HG02973 (cell line): ENCODE results near the gene MCCC2.
"Not testable (repeated sequence)": the region's sequence is repeated elsewhere in the genome, so short reads cannot be mapped to it uniquely, and the experiment has no call there.

Experiments
- ATAC-seq: cut with Tn5 transposase; IDR thresholded peaks from one replicate; pipeline ENCODE4 v1.9.1; 2021; ENCODE audit warnings: moderate library complexity; ENCODE audit not compliant: unreplicated experiment

MCCC2 gene

DNA sequence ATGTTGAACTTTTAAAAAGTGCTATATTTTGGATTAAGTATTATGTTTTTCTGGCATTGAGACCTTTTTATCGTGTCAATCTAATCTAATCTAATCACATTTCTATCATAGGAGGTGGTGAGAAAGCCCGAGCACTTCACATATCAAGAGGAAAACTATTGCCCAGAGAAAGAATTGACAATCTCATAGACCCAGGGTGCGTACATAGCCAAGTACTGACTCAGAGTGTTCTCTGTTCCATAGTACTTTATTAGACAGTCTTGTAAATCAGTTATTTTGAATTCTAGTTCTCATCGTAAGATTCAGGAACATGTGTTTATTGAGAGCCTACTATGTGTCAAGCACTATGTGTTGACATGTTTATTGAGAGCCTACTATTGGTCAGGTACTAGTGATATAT, 9.0 kb downstream of the MCCC2 start:
- no peak for ATAC-seq

DNA sequence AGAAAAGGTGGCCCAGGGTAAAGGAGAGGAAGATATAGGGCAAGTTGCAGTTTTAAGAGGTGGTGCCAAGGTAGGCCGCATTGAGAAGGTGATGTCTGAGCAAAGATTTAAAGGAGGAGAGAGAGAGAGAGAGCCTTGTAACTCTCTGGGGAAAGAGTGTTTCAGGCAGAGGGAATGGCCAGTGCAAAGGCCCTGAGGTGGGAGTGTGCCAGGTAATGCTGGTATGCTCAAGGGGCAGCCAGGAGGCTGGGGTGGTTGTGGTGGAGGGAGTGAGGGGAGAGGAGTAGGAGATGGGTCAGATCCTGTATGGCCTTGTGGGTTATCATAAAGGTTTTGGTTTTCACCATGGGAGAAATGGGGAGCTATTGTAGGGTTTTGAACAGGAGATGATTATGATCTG, 9.9 kb downstream of the MCCC2 start:
- no peak for ATAC-seq

DNA sequence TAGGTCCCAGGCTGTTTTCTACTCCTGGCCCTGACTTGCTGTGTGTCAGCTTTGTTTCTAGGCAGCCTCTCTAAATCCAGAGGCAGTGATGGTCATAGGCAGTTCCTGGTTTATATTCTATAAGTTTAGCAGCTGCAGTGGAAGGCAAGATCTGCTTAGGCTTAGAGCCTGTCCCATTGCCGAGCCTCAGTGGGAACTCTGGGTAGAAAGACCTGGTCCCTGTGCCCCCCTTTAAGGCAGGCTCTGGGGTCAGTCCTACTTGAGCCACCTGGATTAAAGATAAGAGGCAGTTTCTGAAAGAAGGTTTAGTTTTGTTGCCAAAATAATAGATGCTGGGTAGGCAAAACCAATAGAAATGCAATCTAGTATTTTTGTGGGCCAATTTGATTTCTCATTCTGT, 13.6 kb downstream of the MCCC2 start:
- no peak for ATAC-seq

DNA sequence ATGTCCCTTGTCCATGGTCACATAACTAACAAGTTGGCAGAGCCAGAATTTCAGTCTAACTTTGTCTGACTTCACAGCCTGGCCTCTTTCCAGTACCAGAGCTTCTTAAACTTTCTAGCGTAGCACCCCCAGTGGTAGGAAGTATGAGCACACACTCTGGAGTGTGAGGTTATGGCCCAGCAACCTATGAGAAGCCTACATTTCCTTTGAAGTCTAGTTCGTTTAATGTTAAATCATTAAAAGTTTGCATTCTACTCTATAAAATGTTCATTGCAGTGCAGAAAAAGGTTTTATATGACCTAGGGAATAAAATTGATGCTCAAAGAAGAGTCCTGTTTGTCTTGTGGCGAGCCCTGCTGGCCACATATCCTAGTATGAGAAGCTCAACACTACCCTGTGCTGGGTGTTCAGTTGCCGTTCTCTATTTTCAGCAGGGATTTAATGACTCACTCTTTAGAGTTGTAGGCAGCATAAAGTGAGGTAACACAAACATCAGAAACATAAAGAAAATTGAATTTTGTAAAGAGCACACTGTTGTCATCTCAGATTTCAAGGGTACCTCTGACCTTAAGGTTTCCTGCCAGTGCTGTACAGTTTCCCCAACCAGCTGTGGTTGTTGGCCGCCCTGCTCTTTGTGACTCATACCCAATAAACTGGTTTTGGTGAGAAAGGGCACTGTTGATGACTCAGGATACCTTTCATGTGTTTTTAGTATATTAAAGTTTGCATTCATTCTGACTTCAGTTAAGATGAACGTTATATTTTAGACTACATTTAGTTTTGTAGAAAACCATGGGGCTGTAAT, 14.3 kb downstream of the MCCC2 start:
- peak; percentile 91 for ATAC-seq

DNA sequence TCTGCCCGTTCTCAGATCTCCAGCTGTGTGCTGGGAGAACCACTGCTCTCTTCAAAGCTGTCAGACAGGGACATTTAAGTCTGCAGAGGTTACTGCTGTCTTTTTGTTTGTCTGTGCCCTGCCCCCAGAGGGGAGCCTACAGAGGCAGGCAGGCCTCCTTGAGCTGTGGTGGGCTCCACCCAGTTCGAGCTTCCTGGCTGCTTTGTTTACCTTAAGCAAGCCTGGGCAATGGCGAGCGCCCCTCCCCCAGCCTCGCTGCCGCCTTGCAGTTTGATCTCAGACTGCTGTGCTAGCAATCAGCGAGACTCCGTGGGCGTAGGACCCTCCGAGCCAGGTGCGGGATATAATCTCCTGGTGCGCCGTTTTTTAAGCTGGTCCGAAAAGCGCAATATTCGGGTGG, 22.8 kb downstream of the MCCC2 start:
- ATAC-seq: not testable (repeated sequence)

DNA sequence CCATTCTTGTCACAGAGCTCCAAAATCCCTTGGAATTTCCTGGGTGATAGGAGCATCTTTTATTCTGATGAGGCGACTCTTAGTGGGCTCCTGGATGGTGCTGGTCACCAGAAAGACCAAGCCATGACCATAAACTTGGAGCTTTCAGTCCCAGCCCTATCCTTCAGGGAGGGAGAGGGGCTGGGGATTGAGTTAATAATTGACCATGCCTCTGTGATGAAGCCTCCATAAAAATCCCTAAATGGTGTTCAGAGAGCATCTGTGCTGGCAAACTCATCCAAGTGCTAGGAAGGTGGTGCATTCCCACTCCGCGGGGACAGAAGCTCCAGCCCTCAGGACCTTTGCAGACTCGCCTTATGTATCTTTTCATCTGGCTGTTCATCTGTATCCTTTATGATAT, 28.7 kb downstream of the MCCC2 start:
- ATAC-seq: no peak

DNA sequence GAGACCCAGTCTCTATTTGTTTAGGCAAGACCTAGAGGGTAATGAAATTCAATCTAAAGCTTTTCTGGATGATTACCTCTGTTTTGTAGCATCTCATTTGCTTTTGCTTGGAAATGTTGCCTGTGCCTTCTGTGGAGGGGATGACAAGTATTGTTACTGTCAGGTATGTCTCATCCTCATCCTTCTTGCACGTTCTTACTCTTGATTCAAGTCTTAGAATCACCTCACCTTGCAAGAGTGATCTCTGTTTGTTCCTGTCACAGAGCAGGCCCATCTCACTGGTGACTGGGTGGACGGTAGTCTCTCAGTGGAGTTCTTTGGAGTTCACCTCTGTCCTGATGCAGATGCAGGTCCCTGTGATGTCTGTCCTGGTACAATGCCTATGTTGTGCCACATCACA, 33.5 kb downstream of the MCCC2 start:
- ATAC-seq: no peak

DNA sequence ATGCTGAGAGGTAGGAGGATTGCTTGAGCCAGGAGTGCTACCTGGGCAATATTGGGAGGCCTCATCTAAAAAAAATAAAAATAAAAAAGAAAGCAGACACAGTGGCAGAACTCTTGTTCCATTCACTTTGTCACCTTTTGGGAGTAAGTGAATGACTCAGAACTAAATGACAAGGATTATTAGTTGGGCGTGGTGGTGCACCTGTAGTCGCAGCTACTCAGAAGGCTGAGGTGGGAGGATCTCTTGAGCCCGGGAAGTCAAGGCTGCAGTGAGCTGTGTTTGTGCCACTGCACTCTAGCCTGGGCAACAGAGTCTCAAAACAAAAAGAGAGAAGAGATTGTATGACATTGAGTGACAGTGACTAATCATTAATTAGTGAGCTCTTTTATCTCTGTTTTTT, 34.1 kb downstream of the MCCC2 start:
- ATAC-seq: no peak

DNA sequence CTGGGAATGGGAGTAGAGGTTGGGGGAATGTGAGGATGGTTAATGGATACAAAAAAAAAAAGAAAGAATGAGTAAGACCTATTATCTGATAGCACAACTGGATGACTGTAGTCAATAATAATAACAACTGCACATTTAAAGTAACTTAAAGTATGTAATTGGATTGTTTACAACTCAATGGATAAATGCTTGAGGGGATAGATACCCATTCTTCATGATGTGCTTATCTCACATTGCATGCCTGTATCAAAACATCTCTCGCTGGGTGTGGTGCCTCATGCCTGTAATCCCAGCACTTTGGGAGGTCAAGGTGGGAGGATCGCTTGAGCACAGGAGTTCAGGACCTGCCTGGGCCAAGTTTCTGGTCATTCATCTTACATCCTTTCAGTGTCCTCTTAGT, 34.6 kb downstream of the MCCC2 start:
- no peak for ATAC-seq

DNA sequence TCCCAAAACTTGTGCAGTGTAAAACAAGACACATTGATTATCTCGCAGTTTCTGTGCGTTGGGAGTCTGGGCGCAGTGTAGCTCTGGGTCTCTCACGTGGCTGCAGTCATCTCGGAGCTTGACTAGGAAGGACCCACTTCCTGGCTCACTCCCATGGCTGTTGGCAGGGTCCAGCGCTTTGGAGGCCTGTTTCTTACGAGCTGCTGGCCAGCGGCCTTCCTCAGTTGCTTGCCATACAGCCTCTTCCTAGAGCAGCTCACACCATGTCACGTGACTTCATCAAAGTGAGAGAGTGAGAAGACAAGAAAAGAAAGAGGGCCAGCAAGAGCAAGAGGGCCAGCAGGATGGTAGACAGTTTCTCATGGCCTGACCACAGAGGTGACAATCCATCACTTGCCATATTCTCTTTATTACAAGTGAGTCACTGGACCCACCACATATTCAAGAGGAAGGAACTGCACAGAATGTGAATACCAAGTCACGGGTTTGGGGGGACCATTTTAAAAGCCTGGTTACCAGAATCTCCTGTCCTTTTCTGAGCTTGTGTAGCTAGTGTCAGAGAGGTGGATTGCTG, 36.2 kb downstream of the MCCC2 start:
- ATAC-seq: no peak

DNA sequence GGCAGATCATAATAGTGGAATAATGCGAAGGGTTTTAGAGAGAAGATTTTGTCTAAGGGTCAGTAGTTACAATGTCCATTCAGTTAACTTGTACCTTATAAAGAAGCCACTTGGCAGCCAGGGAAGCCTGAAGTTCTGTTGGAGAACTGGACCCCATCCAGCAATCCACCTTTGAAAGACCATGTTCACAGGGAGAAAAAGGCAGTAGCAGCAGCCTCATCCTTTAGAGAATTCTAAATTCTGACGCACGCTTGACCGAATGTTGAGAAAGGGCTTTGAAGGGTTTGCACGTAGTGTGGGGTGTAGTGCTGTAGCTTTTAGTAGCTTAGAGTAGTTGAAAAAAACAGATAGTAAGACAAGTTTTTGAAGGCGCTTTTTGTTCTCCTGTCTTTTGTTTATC, 42.8 kb downstream of the MCCC2 start:
- no peak for ATAC-seq

DNA sequence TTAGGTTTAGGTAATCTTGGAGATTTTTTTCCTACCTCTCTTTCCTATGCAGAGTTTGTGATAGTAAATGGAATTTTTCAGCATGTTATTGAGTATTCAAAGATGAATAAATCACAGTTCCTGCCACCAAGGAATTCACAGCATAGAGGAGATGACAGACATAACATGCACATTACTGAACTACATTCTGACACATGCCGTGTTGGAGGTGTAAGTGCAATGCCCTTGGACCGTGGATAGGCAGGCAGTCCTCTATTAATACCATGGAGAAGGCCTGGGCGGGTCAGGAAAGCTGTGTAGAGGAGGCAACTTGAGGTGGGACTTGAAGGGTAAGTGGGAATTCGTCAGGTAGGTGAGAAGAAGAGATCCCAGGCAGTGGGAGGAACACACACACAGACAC, 43.9 kb downstream of the MCCC2 start:
- ATAC-seq: no peak

DNA sequence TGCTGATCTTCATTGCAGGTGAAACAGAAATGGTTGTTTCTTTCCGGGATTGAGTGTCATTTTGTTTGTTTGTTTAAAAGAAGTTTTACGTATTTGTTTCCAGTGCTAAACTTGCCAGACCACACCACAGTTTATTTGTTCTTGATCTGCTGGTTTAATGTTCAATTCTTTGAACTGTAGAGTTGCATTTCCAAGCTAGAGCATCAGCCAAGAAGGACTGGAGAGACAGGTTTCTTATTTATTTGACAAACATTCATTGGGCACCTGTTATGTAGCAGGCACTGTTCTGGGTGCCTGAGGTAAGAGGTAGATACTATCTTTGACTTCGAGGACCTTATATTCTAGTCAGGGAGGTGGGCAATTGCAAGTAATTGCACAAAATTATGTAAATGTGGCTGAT, 45.0 kb downstream of the MCCC2 start:
- no peak for ATAC-seq

DNA sequence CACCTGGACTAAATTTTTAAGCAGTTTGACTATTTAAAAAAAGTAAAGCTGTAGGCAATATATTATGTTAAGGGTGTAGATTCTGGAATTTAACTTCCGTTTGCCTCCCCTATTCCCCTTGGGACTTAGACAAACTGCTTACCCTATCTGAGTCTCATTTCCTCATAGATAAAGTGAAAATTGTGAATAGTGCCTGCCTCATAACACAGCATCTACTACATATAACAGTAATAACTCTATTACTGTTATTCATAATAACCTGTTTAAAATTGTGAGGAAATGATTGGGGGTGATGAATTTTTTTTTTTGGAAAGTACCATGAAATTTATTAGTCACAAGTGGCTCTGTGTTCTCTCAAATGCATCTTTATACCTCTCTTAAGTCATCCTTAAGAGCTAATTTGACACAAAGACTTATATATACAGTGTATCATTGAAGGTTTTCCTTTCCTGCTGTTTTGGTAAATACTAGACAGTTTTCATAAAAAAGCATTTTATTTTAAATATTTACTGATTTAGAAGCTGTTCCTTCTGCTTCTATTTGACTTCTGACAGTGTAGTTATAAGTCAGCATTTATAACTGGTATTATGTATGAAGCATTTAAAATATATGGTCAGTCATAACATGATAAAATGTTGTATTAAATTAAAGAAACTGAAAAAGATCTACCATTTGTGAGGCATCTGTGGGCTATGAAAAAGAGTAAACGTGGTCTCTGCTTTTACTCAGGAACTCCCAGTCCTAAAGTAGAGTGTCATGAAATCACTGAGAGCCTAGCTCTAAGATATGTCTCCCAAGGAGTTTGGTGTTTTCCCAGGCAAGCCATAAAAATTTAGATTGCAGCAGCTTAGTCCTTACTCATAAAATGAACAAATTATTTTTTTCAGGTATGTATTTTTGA, 46.4 kb downstream of the MCCC2 start:
- peak; percentile 48 for ATAC-seq

DNA sequence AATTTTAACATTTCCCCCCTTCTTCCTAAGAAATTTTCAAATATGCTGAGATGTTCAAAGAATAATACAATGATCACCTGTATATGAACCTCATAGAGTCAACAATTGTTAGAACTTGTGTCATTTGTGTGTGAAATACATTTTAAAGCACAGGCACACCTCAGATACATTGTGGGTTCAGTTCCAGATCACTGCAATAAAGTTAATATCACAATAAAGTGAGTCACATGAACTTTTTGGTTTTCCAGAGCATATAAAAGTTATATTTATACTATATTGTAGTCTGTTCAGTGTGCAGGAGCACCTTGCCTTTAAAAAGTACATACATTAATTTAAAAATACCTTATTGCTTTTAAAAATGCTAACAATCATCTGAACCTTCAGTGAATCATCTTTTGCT, 50.0 kb downstream of the MCCC2 start:
- ATAC-seq: no peak

DNA sequence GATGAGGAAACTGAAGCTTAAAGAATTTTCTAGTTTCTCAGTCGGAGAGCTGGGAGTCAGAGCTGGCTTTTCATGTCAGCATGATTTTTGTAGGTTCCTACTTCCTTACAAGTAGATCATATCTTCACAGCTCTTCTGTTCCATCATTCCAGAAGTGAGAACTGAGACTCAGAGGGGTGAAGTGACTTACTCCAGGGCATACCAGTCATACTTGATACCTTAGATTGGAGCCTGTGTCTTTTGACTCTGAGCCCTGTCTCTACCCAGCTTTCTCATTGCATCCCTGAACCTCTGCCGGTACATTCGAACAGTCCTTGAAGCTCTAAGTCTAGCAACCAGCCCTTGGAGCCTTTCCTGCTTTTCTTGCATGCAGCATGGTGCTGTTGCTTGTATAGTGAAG, 53.3 kb downstream of the MCCC2 start:
- no peak for ATAC-seq

DNA sequence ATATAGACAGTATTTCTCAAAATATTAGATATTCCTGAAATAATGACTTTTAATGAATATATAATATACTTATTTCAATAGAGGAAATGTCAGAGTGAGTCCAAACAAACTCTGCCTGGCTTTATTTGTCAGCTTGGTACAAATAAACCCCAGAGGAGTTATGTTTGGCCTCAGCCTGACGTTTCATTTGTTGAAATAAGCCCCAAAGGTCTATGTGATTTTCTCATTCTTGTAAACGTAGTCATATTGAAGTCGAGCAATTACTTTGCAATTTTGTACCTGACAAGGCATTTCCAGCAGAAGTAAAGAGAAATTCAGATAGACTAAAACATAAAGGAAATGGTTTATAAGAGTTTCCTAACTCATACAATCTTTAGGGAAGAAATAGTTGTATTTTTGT, 57.9 kb downstream of the MCCC2 start:
- ATAC-seq: no peak

DNA sequence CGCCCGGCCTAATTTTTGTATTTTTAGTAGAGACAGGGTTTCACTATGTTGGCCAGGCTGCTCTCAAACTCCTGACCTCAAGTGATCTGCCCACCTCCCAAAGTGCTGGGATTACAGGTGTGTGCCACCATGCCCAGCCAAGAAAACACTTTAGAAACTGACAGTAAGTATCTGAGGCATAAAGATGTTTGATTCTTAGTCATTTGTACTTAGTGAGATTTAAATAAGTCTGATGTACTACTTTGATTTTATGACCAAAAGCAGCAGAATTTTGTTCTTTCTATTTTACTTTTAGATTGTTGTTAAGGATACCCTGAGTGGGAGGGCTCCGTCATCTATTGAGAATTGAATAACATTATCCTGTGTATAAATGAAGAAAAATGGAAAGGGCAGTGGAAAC, 63.8 kb downstream of the MCCC2 start:
- not testable (repeated sequence) for ATAC-seq

DNA sequence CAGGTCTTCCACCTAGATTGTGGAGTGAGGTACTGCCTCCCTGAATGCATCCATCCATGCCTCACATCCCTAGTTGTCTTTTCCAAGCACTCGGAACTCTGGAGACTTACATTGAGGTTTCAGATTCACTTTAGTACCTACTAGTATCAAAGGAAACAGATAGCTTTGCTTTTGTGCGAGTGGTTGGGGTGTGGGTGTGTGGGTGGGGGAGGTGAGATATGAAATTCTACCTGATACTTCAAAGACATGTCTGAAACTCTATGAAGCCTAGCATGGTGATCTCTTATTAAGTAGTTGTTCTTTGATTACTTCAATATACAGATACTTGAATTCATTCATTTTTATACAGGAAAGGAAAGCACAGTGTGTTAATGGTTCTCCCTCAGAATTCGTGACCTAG, 64.4 kb downstream of the MCCC2 start:
- no peak for ATAC-seq

DNA sequence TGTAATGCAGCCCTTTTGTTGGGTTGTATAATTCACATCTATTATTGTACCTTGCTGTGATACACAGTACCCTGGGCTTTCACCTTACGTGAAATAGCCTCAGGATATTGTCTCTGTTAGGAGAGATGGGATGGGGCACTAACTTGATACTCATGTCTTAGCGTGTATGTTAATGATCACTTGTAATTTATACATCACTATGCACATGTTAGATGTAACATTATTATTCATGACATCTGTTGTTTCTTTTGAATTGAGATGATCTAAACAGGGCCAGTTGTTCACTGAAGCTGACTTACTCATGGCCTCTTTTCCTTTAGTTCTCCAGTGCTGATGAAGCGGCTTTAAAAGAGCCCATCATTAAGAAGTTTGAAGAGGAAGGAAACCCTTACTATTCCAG, 65.2 kb downstream of the MCCC2 start:
- no peak for ATAC-seq

DNA sequence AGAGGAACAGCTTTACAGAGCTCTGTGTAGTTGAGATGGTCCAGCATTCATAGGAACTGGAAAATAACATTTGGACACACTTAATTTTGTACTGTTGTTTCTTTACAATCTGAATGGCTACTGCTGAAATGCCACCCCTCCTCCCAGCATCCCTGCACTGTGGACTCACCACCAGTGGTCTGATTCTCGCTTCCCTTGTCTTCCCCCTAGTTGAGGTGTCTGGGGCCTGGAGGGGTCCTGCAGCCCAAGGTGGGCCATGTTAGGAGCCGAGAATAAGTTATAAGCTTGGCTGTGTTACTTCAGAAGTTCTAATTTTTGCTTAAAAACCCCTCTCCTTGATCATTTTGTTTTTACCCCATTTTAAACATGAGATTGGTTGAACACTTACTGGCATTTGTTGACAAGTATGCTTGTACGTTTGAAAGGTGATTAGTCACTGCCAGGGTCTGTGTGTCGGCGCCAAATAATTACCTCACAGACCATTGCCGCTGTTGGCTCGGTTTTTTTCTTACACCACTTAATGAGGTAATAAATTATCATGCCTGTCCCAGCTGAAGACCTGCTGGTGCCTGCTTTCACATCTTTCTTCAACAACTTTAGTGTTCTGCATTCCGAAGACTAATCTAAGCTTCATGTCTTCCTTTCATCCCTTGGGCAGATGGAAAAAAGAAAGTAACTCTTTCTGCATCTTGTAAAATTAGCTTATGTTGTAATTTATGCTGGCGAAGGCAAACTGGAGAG, 65.8 kb downstream of the MCCC2 start:
- no peak for ATAC-seq
